Measurements from ENCODE around the gene CUX1.

Gene CUX1

DNA sequence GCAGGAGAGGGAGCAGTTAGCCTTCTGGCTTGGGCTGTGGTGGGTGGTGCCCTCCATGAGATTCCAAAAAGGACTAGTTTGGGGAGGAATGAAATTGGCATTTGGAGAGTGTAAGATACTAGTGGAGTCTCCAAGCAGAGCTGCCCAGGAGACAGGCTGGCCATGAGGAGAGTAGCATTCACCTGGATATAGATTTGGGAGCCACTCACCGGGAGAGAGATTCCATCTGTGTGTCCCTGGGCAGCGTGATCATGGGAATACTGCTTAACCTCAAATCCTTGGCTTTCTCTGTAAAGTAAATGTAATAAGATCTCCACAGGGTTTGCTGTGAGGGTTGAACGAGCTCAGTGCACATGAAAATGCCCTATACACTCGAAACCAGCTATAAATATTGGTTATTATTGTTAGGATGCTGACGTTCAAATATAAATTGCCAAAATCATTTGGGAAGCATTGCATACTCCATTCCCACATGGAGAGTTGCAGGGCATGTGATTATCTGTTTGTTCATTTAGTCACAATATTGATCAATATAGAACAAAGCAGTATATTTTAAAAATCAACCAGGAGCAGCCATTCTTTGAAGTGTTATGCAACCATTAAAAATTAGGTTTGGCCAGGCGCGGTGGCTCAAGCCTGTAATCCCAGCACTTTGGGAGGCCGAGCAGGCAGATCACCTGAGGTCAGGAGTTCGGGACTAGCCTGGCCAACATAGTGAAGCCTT, 143.7 kb downstream of the CUX1 start:
- Histone ChIP-seq H3K27me3 (ENCODE audit: insufficient read depth, poor library complexity, severe bottlenecking) (no peaks in the 10 kb centered on the region), H3K27ac (replicated peaks) (no peak overlapping the region), H3K4me3 (replicated peaks; ENCODE audit: insufficient read depth, low read length) (no peak overlapping the region)
- DNase-seq (ENCODE audit: low read depth in 1 of 2, low spot score in 1 of 2) = no peak
- TF ChIP-seq REST (IDR thresholded peaks at IDR 0.05; ENCODE audit: insufficient replicate concordance, low read depth) = no peak
- TF ChIP-seq CTCF (IDR thresholded peaks at IDR 0.05; ENCODE audit: insufficient read depth, low read length) = no peak
- no peak for TF ChIP-seq POLR2AphosphoS5 (IDR thresholded peaks at IDR 0.05; ENCODE audit: low read depth)
- TF ChIP-seq SPI1 (IDR thresholded peaks at IDR 0.05; ENCODE audit: borderline replicate concordance, low read depth) = no peak

GRCh38 chr7:101961811-101962210, 144.4 kb downstream of the CUX1 start:
- DNase-seq (ENCODE audit: low read depth in 1 of 2, low spot score in 1 of 2) = no peak
- no peak overlapping the region for H3K27ac ChIP-seq (replicated peaks)
- no peak overlapping the region for H3K4me3 ChIP-seq (replicated peaks; ENCODE audit: insufficient read depth, low read length)
- no peaks in the 10 kb centered on the region for H3K27me3 ChIP-seq (ENCODE audit: insufficient read depth, poor library complexity, severe bottlenecking)
- TF ChIP-seq REST (IDR thresholded peaks at IDR 0.05; ENCODE audit: insufficient replicate concordance, low read depth) (no peak), SPI1 (IDR thresholded peaks at IDR 0.05; ENCODE audit: borderline replicate concordance, low read depth) (no peak), GABPA (IDR thresholded peaks at IDR 0.05; ENCODE audit: low read depth) (no peak), POLR2AphosphoS5 (IDR thresholded peaks at IDR 0.05; ENCODE audit: low read depth) (no peak), CTCF (IDR thresholded peaks at IDR 0.05; ENCODE audit: insufficient read depth, low read length) (no peak)

- TF ChIP-seq POLR2AphosphoS5 (IDR thresholded peaks at IDR 0.05; ENCODE audit: low read depth) = no peak
- TF ChIP-seq CTCF (IDR thresholded peaks at IDR 0.05; ENCODE audit: insufficient read depth, low read length) = no peak
- no peak for TF ChIP-seq SPI1 (IDR thresholded peaks at IDR 0.05; ENCODE audit: borderline replicate concordance, low read depth)
- TF ChIP-seq GABPA (IDR thresholded peaks at IDR 0.05; ENCODE audit: low read depth) = no peak
- TF ChIP-seq REST (IDR thresholded peaks at IDR 0.05; ENCODE audit: insufficient replicate concordance, low read depth) = no peak
- DNase-seq (ENCODE audit: low read depth in 1 of 2, low spot score in 1 of 2) = no peak
- H3K27me3 ChIP-seq (ENCODE audit: insufficient read depth, poor library complexity, severe bottlenecking) = no peaks in the 10 kb centered on the region
- no peak overlapping the region for H3K4me3 ChIP-seq (replicated peaks; ENCODE audit: insufficient read depth, low read length)
- no peak overlapping the region for H3K27ac ChIP-seq (replicated peaks)
These were observed 146.3 kb downstream of the CUX1 start for GRCh38 chr7:101963693-101964092.

Data from HL-60 (cell line).